Adrenal gland (tissue), 5 donors: ENCODE measurements around the gene ABCC4.

Experiments
- POLR2A ChIP-seq, 2 donors: fragments of 450-650 bp; IDR thresholded peaks; one replicate each; pipeline ENCODE4 v1.6.1; 2017; ENCODE audit warnings: antibody characterized with exemption in 2 of 2, mild to moderate bottlenecking in 2 of 2, moderate library complexity in 1 of 2
- TF ChIP-seq, protein P1 (sequence below), 6 experiments: fragments of 450-650 bp in 4 of 6; fragments of 200-600 bp in 2 of 6; sonication (generic) in 1 of 6; IDR thresholded peaks; 1 replicate in 5 of 6; 2 replicates in 1 of 6; pipeline versions ENCODE4 v1.5.1 to v1.8.0; 2016 to 2021; ENCODE audit warnings: antibody characterized with exemption in 6 of 6, mild to moderate bottlenecking in 2 of 6, moderate library complexity in 1 of 6
- donor health status: DM: no; HTN: no; CAD: no.

GRCh38 chr13:95086761-95087160, 214.5 kb downstream of the ABCC4 start:
- TF ChIP-seq, protein P1, sequence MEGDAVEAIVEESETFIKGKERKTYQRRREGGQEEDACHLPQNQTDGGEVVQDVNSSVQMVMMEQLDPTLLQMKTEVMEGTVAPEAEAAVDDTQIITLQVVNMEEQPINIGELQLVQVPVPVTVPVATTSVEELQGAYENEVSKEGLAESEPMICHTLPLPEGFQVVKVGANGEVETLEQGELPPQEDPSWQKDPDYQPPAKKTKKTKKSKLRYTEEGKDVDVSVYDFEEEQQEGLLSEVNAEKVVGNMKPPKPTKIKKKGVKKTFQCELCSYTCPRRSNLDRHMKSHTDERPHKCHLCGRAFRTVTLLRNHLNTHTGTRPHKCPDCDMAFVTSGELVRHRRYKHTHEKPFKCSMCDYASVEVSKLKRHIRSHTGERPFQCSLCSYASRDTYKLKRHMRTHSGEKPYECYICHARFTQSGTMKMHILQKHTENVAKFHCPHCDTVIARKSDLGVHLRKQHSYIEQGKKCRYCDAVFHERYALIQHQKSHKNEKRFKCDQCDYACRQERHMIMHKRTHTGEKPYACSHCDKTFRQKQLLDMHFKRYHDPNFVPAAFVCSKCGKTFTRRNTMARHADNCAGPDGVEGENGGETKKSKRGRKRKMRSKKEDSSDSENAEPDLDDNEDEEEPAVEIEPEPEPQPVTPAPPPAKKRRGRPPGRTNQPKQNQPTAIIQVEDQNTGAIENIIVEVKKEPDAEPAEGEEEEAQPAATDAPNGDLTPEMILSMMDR (IDR thresholded peaks at IDR 0.05), result no peak
- TF ChIP-seq POLR2A (IDR thresholded peaks at IDR 0.05), result no peak
